PC-9 (cell line): ENCODE data around the gene ERBB4. TPM values are rescaled to one million over a fixed set of nuclear protein-coding genes. Genes with fewer than 3 reads are reported as not detected.

ENCODE experiments used
- BruUV-seq: library from RNA; stranded (reverse); fragments of 400-500 nt; replicated peaks from 2 replicates; lab custom pipeline; 2021; lab: Mats Ljungman, UMichigan
- CTCF ChIA-PET: fragments of 300-600 bp; sonication (Branson Sonifier 250); formaldehyde crosslinking; loops from one replicate; lab custom pipeline; 2022; ENCODE audit warnings: antibody characterized with exemption; lab: Charles Lee
- POLR2A ChIA-PET: fragments of 300-600 bp; sonication (Branson Sonifier 250); formaldehyde crosslinking; loops from one replicate; lab custom pipeline; 2022; ENCODE audit warnings: antibody characterized with exemption; ENCODE audit not compliant: unreplicated experiment; lab: Charles Lee
- DNase-seq, 2 experiments: peaks; one replicate each; pipeline versions ENCODE4 v3.0.0 to v3.0.0-alpha.2; 2015 to 2022; ENCODE audit warnings: mixed read lengths in 1 of 2
- H2AFZ ChIP-seq: fragments of 200-600 bp; sonication (generic); 2 replicates; pipeline ENCODE4 v1.8.1; 2017; ENCODE audit warnings: antibody characterized with exemption
- H3F3A ChIP-seq: fragments of 200-600 bp; sonication (generic); 2 replicates; pipeline ENCODE4 v1.8.1; 2017; ENCODE audit warnings: antibody characterized with exemption, mild to moderate bottlenecking, low read depth; ENCODE audit not compliant: insufficient read depth
- H3K27ac ChIP-seq: fragments of 200-600 bp; sonication (generic); 2 replicates; pipeline ENCODE4 v1.6.1; 2016; ENCODE audit warnings: mixed run types
- H3K27me3 ChIP-seq: fragments of 200-600 bp; sonication (generic); 2 replicates; pipeline ENCODE4 v1.6.1; 2016; ENCODE audit warnings: low read depth, mixed run types; ENCODE audit not compliant: insufficient read depth
- H3K36me3 ChIP-seq: fragments of 200-600 bp; sonication (generic); 2 replicates; pipeline ENCODE4 v1.6.1; 2016; ENCODE audit warnings: low read depth, mixed run types
- H3K4me1 ChIP-seq: fragments of 200-600 bp; sonication (generic); replicated peaks from 2 replicates; pipeline ENCODE4 v1.6.1; 2016; ENCODE audit warnings: mixed run types; ENCODE audit not compliant: insufficient read depth
- H3K4me2 ChIP-seq: fragments of 200-600 bp; sonication (generic); 2 replicates; pipeline ENCODE4 v1.6.1; 2017; ENCODE audit warnings: mixed run types
- H3K4me3 ChIP-seq: fragments of 200-600 bp; sonication (generic); 2 replicates; pipeline ENCODE4 v1.6.1; 2016; ENCODE audit warnings: mixed run types
- H3K79me2 ChIP-seq: fragments of 200-600 bp; sonication (generic); 2 replicates; pipeline ENCODE4 v1.6.1; 2017; ENCODE audit warnings: low read depth, mixed run types
- H3K9me2 ChIP-seq: fragments of 200-600 bp; sonication (generic); 2 replicates; pipeline ENCODE4 v1.8.1; 2017; ENCODE audit warnings: mild to moderate bottlenecking; ENCODE audit not compliant: insufficient read depth
- H3K9me3 ChIP-seq: fragments of 200-600 bp; sonication (generic); 2 replicates; pipeline ENCODE4 v1.8.1; 2016; ENCODE audit warnings: low read depth; ENCODE audit not compliant: insufficient read depth
- H4K20me1 ChIP-seq: fragments of 200-600 bp; sonication (generic); 2 replicates; pipeline ENCODE4 v1.8.1; 2017; ENCODE audit not compliant: insufficient read depth
- EZH2 ChIP-seq: fragments of 200-600 bp; sonication (generic); IDR thresholded peaks from 2 replicates; pipeline ENCODE4 v1.8.0; 2017; ENCODE audit warnings: antibody characterized with exemption, low read depth
- intact Hi-C: fragments of 100-400 bp; cut with micrococcal nuclease; formaldehyde crosslinking; loops from one replicate; pipeline ENCODE4 v1.10.0; 2022; ENCODE audit not compliant: unreplicated experiment
- total RNA-seq: library from RNA; stranded (reverse); gene quantifications from 2 replicates; pipeline ENCODE4 v1.2.3, GENCODE V29; 2021
- TF ChIP-seq, protein P1 (sequence below): fragments of 200-600 bp; sonication (generic); conservative IDR thresholded peaks from 2 replicates; pipeline ENCODE4 v1.6.1; 2017; ENCODE audit warnings: mixed run types, antibody characterized with exemption, mild to moderate bottlenecking, moderate library complexity

ERBB4 gene
- total RNA-seq, 1 experiment from 2014 or later = not detected

DNA sequence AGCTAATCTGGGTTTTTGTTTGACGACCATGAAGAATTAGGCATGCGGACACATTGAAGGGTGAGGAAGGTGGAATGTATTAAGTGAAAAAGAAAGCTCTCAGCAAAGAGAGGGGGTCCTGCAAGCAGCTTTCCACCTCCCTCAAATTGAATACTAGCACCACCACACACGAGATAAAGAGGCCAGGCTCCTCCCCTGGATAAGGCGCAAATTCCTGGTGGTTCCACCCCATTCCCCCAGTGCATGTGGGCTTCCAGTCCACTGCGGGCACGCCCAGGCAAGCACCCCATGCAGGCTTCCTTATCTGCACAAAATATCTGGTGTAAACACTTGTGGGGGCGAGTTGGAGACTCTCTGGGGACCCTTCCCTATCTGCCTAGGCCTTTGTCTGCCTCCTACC, 1124.9 kb downstream of the ERBB4 start:
- H3K36me3 ChIP-seq = no peaks in the 10 kb centered on the region
- no TSS peak for BruUV-seq
- H3K9me3 ChIP-seq = no peaks in the 10 kb centered on the region
- H3K4me2 ChIP-seq = no peak overlapping the region
- H3K4me1 ChIP-seq = no peaks in the 10 kb centered on the region
- no peak for DNase-seq
- H3K9me2 ChIP-seq = no peaks in the 10 kb centered on the region
- no peak overlapping the region for H2AFZ ChIP-seq
- H3K4me3 ChIP-seq = no peak overlapping the region
- no peaks in the 10 kb centered on the region for H3K27me3 ChIP-seq
- CTCF ChIA-PET = no interaction called here
- H3F3A ChIP-seq = no peaks in the 10 kb centered on the region
- TF ChIP-seq EZH2 = no peak
- TF ChIP-seq, protein P1, sequence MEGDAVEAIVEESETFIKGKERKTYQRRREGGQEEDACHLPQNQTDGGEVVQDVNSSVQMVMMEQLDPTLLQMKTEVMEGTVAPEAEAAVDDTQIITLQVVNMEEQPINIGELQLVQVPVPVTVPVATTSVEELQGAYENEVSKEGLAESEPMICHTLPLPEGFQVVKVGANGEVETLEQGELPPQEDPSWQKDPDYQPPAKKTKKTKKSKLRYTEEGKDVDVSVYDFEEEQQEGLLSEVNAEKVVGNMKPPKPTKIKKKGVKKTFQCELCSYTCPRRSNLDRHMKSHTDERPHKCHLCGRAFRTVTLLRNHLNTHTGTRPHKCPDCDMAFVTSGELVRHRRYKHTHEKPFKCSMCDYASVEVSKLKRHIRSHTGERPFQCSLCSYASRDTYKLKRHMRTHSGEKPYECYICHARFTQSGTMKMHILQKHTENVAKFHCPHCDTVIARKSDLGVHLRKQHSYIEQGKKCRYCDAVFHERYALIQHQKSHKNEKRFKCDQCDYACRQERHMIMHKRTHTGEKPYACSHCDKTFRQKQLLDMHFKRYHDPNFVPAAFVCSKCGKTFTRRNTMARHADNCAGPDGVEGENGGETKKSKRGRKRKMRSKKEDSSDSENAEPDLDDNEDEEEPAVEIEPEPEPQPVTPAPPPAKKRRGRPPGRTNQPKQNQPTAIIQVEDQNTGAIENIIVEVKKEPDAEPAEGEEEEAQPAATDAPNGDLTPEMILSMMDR = no peak
- POLR2A ChIA-PET = no interaction called here
- H3K79me2 ChIP-seq = no peaks in the 10 kb centered on the region
- no peak overlapping the region for H3K27ac ChIP-seq
- intact Hi-C loops = no loop called here
- no peaks in the 10 kb centered on the region for H4K20me1 ChIP-seq

DNA sequence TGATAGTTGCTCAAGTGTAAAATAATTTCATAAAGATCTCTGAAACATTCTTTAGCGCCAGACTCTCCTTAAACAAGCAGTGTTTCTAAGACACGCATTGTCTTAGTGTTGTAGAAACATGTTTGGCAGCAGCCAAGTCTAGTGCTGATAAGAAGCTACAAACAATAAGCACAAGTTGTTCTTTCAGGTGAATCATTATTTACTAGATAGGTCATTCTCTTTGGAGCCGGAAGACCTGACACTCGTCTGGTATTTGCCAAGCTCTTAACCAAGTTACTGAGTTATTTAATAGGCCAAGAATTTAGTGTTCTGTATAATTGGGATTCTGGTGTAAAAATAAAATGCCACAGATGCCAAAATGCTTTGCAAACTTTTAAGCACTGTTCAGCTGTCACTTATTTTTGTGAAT, 1130.1 kb downstream of the ERBB4 start:
- no TSS peak for BruUV-seq
- CTCF ChIA-PET = no interaction called here
- Histone ChIP-seq H2AFZ (no peak overlapping the region), H3K4me3 (no peak overlapping the region), H3K79me2 (no peaks in the 10 kb centered on the region), H3K4me1 (peaks cover 5% of the 10 kb centered on the region; the same call in 1 of the 2 replicates), H3K27me3 (no peaks in the 10 kb centered on the region), H3K27ac (peak overlapping the region; percentile 24; the same call in 1 of the 2 replicates), H4K20me1 (no peaks in the 10 kb centered on the region), H3K9me3 (no peaks in the 10 kb centered on the region), H3K9me2 (no peaks in the 10 kb centered on the region), H3K36me3 (no peaks in the 10 kb centered on the region), H3F3A (no peaks in the 10 kb centered on the region), H3K4me2 (peak overlapping the region; percentile 17; the same call in 1 of the 2 replicates)
- intact Hi-C loops = loop anchor here (2.0 kb wide), 1 partner anchor 54 kb away; no protein-coding TSS in a partner anchor
- DNase-seq = peak; percentile 33 to 94
- TF ChIP-seq EZH2 = no peak
- TF ChIP-seq, protein P1 = no peak
- POLR2A ChIA-PET = interaction anchor here (0.6 kb wide), 1 partner anchor 273 kb away, joined by 3 read pairs; no protein-coding TSS in a partner anchor

DNA sequence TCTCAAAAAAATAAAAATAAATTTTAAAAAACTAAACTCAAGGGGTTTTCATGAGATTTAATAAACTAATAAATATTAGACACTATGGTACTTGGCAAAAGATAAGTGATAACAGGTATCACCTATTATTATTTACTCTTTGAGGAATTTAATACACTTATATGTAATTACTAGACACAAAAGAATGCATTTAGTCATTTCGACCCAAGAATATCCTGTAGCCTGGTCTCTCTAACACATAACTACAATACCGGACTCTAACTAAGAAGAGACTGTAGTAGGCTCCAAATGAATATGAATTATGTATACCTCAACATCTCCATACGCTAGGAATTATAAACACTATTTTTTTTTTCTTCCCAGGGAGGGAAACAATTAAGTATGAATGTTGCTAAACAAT, 1131.5 kb downstream of the ERBB4 start:
- peaks cover 5% of the 10 kb centered on the region; the same call in 1 of the 2 replicates for H3K4me1 ChIP-seq
- H3K4me3 ChIP-seq = no peak overlapping the region
- no TSS peak for BruUV-seq
- intact Hi-C loops = no loop called here
- no peaks in the 10 kb centered on the region for H3K9me2 ChIP-seq
- H4K20me1 ChIP-seq = no peaks in the 10 kb centered on the region
- CTCF ChIA-PET = no interaction called here
- H3K79me2 ChIP-seq = no peaks in the 10 kb centered on the region
- H3K9me3 ChIP-seq = no peaks in the 10 kb centered on the region
- no peaks in the 10 kb centered on the region for H3F3A ChIP-seq
- H3K27me3 ChIP-seq = no peaks in the 10 kb centered on the region
- no peak for DNase-seq
- POLR2A ChIA-PET = no interaction called here
- H3K36me3 ChIP-seq = no peaks in the 10 kb centered on the region
- no peak overlapping the region for H3K4me2 ChIP-seq
- TF ChIP-seq EZH2 = no peak
- TF ChIP-seq, protein P1 = no peak
- H2AFZ ChIP-seq = no peak overlapping the region
- no peak overlapping the region for H3K27ac ChIP-seq
